ENCODE results near the gene SFXN2. TPM values are rescaled to one million over a fixed set of nuclear protein-coding genes. Genes with fewer than 3 reads are reported as not detected.

Gene SFXN2
- total RNA-seq, 1 experiment from 2014 or later: 5.4 TPM

GRCh38 chr10:102718220-102718619, 3.8 kb downstream of the SFXN2 start:
- ChIA-PET POLR2A (ENCODE audit: unreplicated experiment) (no interaction called here), CTCF (no interaction called here)
- H3K79me2 ChIP-seq (ENCODE audit: low read depth): no peaks in the 10 kb centered on the region
- H3K4me3 ChIP-seq: no peak overlapping the region
- no peaks in the 10 kb centered on the region for H3K36me3 ChIP-seq (ENCODE audit: low read depth)
- intact Hi-C loops (cut with micrococcal nuclease; ENCODE audit: unreplicated experiment): loop anchor here (10.0 kb wide), 1 partner anchor 517 kb away; no protein-coding TSS in a partner anchor
- no peaks in the 10 kb centered on the region for H3K27me3 ChIP-seq (ENCODE audit: insufficient read depth, low read depth)
- no peaks in the 10 kb centered on the region for H3K9me3 ChIP-seq (ENCODE audit: insufficient read depth, low read depth)
- no TSS peak for BruUV-seq (replicated peaks)
- no peak overlapping the region for H2AFZ ChIP-seq
- H3K9me2 ChIP-seq (ENCODE audit: insufficient read depth): no peaks in the 10 kb centered on the region
- no peaks in the 10 kb centered on the region for H4K20me1 ChIP-seq (ENCODE audit: insufficient read depth)
- no peak for DNase-seq
- no peak overlapping the region for H3K27ac ChIP-seq
- H3K4me1 ChIP-seq (replicated peaks; ENCODE audit: insufficient read depth): 0 out of 2 replicates have a peak, but pooled peaks cover 5% of the 10 kb centered on the region
- peaks cover 7% of the 10 kb centered on the region; the same call in 1 of the 2 replicates for H3F3A ChIP-seq (ENCODE audit: insufficient read depth, low read depth)
- TF ChIP-seq CTCF (conservative IDR thresholded peaks at IDR 0.05) (no peak), EZH2 (IDR thresholded peaks at IDR 0.05; ENCODE audit: low read depth) (no peak)
- H3K4me2 ChIP-seq: no peak overlapping the region

- Histone ChIP-seq H3K36me3 (ENCODE audit: low read depth) (no peaks in the 10 kb centered on the region), H3K9me3 (ENCODE audit: insufficient read depth, low read depth) (no peaks in the 10 kb centered on the region), H3F3A (ENCODE audit: insufficient read depth, low read depth) (no peaks in the 10 kb centered on the region; the same call in 1 of the 2 replicates), H3K79me2 (ENCODE audit: low read depth) (no peaks in the 10 kb centered on the region), H2AFZ (no peak overlapping the region), H3K27ac (no peak overlapping the region), H4K20me1 (ENCODE audit: insufficient read depth) (no peaks in the 10 kb centered on the region), H3K9me2 (ENCODE audit: insufficient read depth) (no peaks in the 10 kb centered on the region), H3K27me3 (ENCODE audit: insufficient read depth, low read depth) (no peaks in the 10 kb centered on the region), H3K4me1 (replicated peaks; ENCODE audit: insufficient read depth) (0 out of 2 replicates have a peak, but pooled peaks cover 3% of the 10 kb centered on the region), H3K4me3 (no peak overlapping the region), H3K4me2 (no peak overlapping the region)
- intact Hi-C loops (cut with micrococcal nuclease; ENCODE audit: unreplicated experiment): loop anchor here (10.0 kb wide), 1 partner anchor 114 kb away; the partner anchor contains the start of gene CYP17A1
- TF ChIP-seq EZH2 (IDR thresholded peaks at IDR 0.05; ENCODE audit: low read depth) (no peak), CTCF (conservative IDR thresholded peaks at IDR 0.05) (no peak)
- no peak for DNase-seq
- ChIA-PET CTCF (interaction anchor here (0.7 kb wide), 2 partner anchors 47 to 767 kb away, joined by 5 to 16 read pairs; no protein-coding TSS in a partner anchor), POLR2A (ENCODE audit: unreplicated experiment) (interaction anchor here (0.6 kb wide), 1 partner anchor 117 kb away, joined by 5 read pairs; no protein-coding TSS in a partner anchor)
- BruUV-seq (replicated peaks): no TSS peak
These were observed 5.9 kb downstream of the SFXN2 start for GRCh38 chr10:102720337-102720736.

GRCh38 chr10:102720775-102721301, 6.4 kb downstream of the SFXN2 start:
- ChIA-PET CTCF (interaction anchor here (0.7 kb wide), 1 partner anchor 46 kb away, joined by 16 read pairs; no protein-coding TSS in a partner anchor), POLR2A (ENCODE audit: unreplicated experiment) (interaction anchor here (0.6 kb wide), 1 partner anchor 118 kb away, joined by 5 read pairs; no protein-coding TSS in a partner anchor)
- H3K27ac ChIP-seq: no peak overlapping the region
- no peaks in the 10 kb centered on the region; the same call in 1 of the 2 replicates for H3F3A ChIP-seq (ENCODE audit: insufficient read depth, low read depth)
- intact Hi-C loops (cut with micrococcal nuclease; ENCODE audit: unreplicated experiment): loop anchor here (10.0 kb wide), 1 partner anchor 114 kb away; the partner anchor contains the start of gene CYP17A1
- TF ChIP-seq EZH2 (IDR thresholded peaks at IDR 0.05; ENCODE audit: low read depth) (no peak), CTCF (conservative IDR thresholded peaks at IDR 0.05) (no peak)
- BruUV-seq (replicated peaks): no TSS peak
- no peak overlapping the region for H3K4me3 ChIP-seq
- H3K4me1 ChIP-seq (replicated peaks; ENCODE audit: insufficient read depth): no peaks in the 10 kb centered on the region
- H3K79me2 ChIP-seq (ENCODE audit: low read depth): no peaks in the 10 kb centered on the region
- H3K27me3 ChIP-seq (ENCODE audit: insufficient read depth, low read depth): no peaks in the 10 kb centered on the region
- no peak overlapping the region for H3K4me2 ChIP-seq
- no peaks in the 10 kb centered on the region for H3K36me3 ChIP-seq (ENCODE audit: low read depth)
- no peaks in the 10 kb centered on the region for H4K20me1 ChIP-seq (ENCODE audit: insufficient read depth)
- no peak for DNase-seq
- H3K9me2 ChIP-seq (ENCODE audit: insufficient read depth): no peaks in the 10 kb centered on the region
- H3K9me3 ChIP-seq (ENCODE audit: insufficient read depth, low read depth): no peaks in the 10 kb centered on the region
- no peak overlapping the region for H2AFZ ChIP-seq

Data from PC-9 (cell line).